HepG2 (cell line): ENCODE results near the gene ILDR2. TPM values are rescaled to one million over a fixed set of nuclear protein-coding genes. Genes with fewer than 3 reads are reported as not detected.

Experiments used
- ATAC-seq: fragments of 200-7000 bp; cut with Tn5 transposase; 3 replicates; pipeline ENCODE4 v1.9.1; 2020; ENCODE audit warnings: mild to moderate bottlenecking, moderate library complexity
- BruUV-seq: library from RNA; stranded (reverse); fragments of 400-500 nt; replicated peaks from 2 replicates; lab custom pipeline; 2021; lab: Mats Ljungman, UMichigan
- CTCF ChIA-PET: fragments of 300-600 bp; formaldehyde crosslinking; extraction: SDS; loops from one replicate; lab custom pipeline; 2021; ENCODE audit warnings: low total read pairs, inconsistent platforms, low intra/inter-chr PET ratio; lab: Yijun Ruan, JAX
- POLR2A ChIA-PET: fragments of 350-600 bp; sonication (Branson Sonifier 250); formaldehyde crosslinking; loops from one replicate; lab custom pipeline; 2020; ENCODE audit warnings: antibody characterized with exemption, inconsistent platforms; lab: Yijun Ruan, JAX
- DNase-seq: peaks from one replicate; pipeline ENCODE4 v3.0.0-alpha.2; 2015; ENCODE audit warnings: low spot score
- FAIRE-seq: peaks from 3 replicates; lab custom pipeline; 2011; peaks lifted over from hg19 to GRCh38; lab: Jason Lieb, UNC
- H2AFZ ChIP-seq: one replicate; pipeline ENCODE4 v1.6.1; 2011; ENCODE audit warnings: low read length, inconsistent platforms
- H3K27ac ChIP-seq: fragments of 300-600 bp; 3 replicates; pipeline ENCODE4 v1.8.0; 2011; ENCODE audit warnings: mixed run types, mild to moderate bottlenecking, mixed read lengths, low read length, inconsistent platforms; ENCODE audit not compliant: insufficient read depth; ENCODE audit errors: extremely low read length
- H3K27me3 ChIP-seq, 2 experiments: fragments of 200-600 bp in 1 of 2; 2 replicates in 1 of 2; 3 replicates in 1 of 2; pipeline versions ENCODE4 v1.6.0 to v1.8.0; 2011; ENCODE audit warnings: low read length in 2 of 2, mild to moderate bottlenecking in 2 of 2, moderate library complexity in 2 of 2, inconsistent platforms in 1 of 2; ENCODE audit not compliant: insufficient read depth in 2 of 2, control insufficient read depth in 1 of 2
- H3K36me3 ChIP-seq, 2 experiments: fragments of 200-600 bp in 1 of 2; replicated peaks in 1 of 2; 2 replicates in 1 of 2; 3 replicates in 1 of 2; pipeline versions ENCODE4 v1.5.1 to v1.8.0; 2011; ENCODE audit warnings: low read length in 2 of 2, inconsistent platforms in 1 of 2; ENCODE audit not compliant: insufficient read depth in 2 of 2, control insufficient read depth in 1 of 2
- H3K4me1 ChIP-seq: 2 replicates; pipeline ENCODE4 v1.5.1; 2012; ENCODE audit warnings: low read length, inconsistent platforms; ENCODE audit not compliant: insufficient read depth
- H3K4me2 ChIP-seq: 2 replicates; pipeline ENCODE4 v1.6.0; 2011; ENCODE audit warnings: low read depth, low read length, inconsistent platforms
- H3K4me3 ChIP-seq, 3 experiments: fragments of 200-600 bp in 1 of 3; sonication (generic), shearing (Covaris generic) in 1 of 3; replicated peaks in 1 of 3; 2 replicates each; pipeline ENCODE4 v1.5.1; 2011 to 2016; ENCODE audit warnings: low read length in 3 of 3, inconsistent platforms in 2 of 3, low read depth in 2 of 3, mild to moderate bottlenecking in 2 of 3, control low read depth in 1 of 3, mixed read lengths in 1 of 3; ENCODE audit not compliant: insufficient read depth in 1 of 3
- H3K79me2 ChIP-seq: one replicate; pipeline ENCODE4 v1.6.1; 2011; ENCODE audit warnings: low read length, inconsistent platforms; ENCODE audit not compliant: insufficient read depth
- H3K9ac ChIP-seq: 2 replicates; pipeline ENCODE4 v1.6.0; 2011; ENCODE audit warnings: mild to moderate bottlenecking, low read depth, low read length, inconsistent platforms; ENCODE audit not compliant: insufficient read depth
- H3K9me3 ChIP-seq: 2 replicates; pipeline ENCODE4 v1.5.1; 2012; ENCODE audit warnings: mild to moderate bottlenecking, low read length
- H4K20me1 ChIP-seq: 2 replicates; pipeline ENCODE4 v1.6.0; 2011; ENCODE audit warnings: inconsistent platforms, mild to moderate bottlenecking, low read length, moderate library complexity; ENCODE audit not compliant: insufficient read depth
- CEBPG ChIP-seq: IDR thresholded peaks from 2 replicates; pipeline ENCODE4 v1.6.1; 2016
- EP300 ChIP-seq, 3 experiments: sonication (generic) in 1 of 3; formaldehyde crosslinking in 1 of 3; IDR thresholded peaks; 2 replicates each; pipeline versions ENCODE4 v1.5.1 to v1.6.1; 2011 to 2020; ENCODE audit warnings: low read depth in 2 of 3, low read length in 2 of 3, borderline replicate concordance in 1 of 3, improper control_type of control experiment in 1 of 3, mild to moderate bottlenecking in 1 of 3, missing genetic modification reagents in 1 of 3, moderate library complexity in 1 of 3
- HDAC6 ChIP-seq: fragments of 200-600 bp; sonication (generic); IDR thresholded peaks from 2 replicates; pipeline ENCODE4 v1.7.0; 2017; ENCODE audit warnings: mild to moderate bottlenecking, antibody characterized with exemption, low read length, low read depth
- SAP130 ChIP-seq: IDR thresholded peaks from 2 replicates; pipeline ENCODE4 v1.6.1; 2016; ENCODE audit warnings: low read depth
- SIN3B ChIP-seq: fragments of 150-350 bp; IDR thresholded peaks from 2 replicates; pipeline ENCODE4 v1.6.1; 2014; ENCODE audit warnings: low read length
- SIX4 ChIP-seq: sonication (generic); formaldehyde crosslinking; IDR thresholded peaks from 2 replicates; pipeline ENCODE4 v1.4.0; 2020; ENCODE audit warnings: missing genetic modification reagents
- TRIM24 ChIP-seq: sonication (generic); formaldehyde crosslinking; IDR thresholded peaks from 2 replicates; pipeline ENCODE4 v1.8.0; 2022; ENCODE audit warnings: mild to moderate bottlenecking, missing genetic modification reagents
- ZFP62 ChIP-seq: sonication (generic); formaldehyde crosslinking; IDR thresholded peaks from 2 replicates; pipeline ENCODE4 v1.4.0; 2020; ENCODE audit warnings: missing genetic modification reagents
- ZNF333 ChIP-seq: sonication (generic); formaldehyde crosslinking; IDR thresholded peaks from 2 replicates; pipeline ENCODE4 v1.4.0; 2020; ENCODE audit warnings: mild to moderate bottlenecking, missing genetic modification reagents, borderline replicate concordance
- ZNF549 ChIP-seq: sonication (generic); formaldehyde crosslinking; IDR thresholded peaks from 2 replicates; pipeline ENCODE4 v1.5.0; 2020; ENCODE audit warnings: missing genetic modification reagents
- ZNF768 ChIP-seq: sonication (generic); formaldehyde crosslinking; IDR thresholded peaks from 2 replicates; pipeline ENCODE4 v1.4.0; 2020; ENCODE audit warnings: missing genetic modification reagents
- WGBS: methylation state at CpG from one replicate; pipeline ENCODE4 v1.1.6; 2017; ENCODE audit warnings: low lambda C conversion rate; 5-methylcytosine and 5-hydroxymethylcytosine counted together
- in situ Hi-C: cut with HindIII; loops from 2 replicates; pipeline ENCODE4 v1.10.0; 2017; ENCODE audit warnings: low pct_unique_long_range_greater_than_20kb; ENCODE audit not compliant: extremely low pct_ligation_motif_present
- intact Hi-C: fragments of 100-400 bp; cut with micrococcal nuclease; formaldehyde crosslinking; loops from one replicate; pipeline ENCODE4 v1.10.0; 2022; ENCODE audit not compliant: unreplicated experiment
- polyA plus RNA-seq, 8 experiments: library from polyadenylated mRNA; depleted of rRNA in 3 of 8; stranded (reverse) in 7 of 8; unstranded in 1 of 8; fragments of >200 nt; fragmentation: Illumina TruSeq in 4 of 8; extraction: Trizol in 4 of 8; gene quantifications; 2 replicates each; pipeline versions ENCODE4 v1.2.1 to v1.2.3, GENCODE V29; 2011 to 2016; ENCODE audit warnings: low read depth in 4 of 8, missing spikeins in 1 of 8, mixed read lengths in 1 of 8; ENCODE audit not compliant: insufficient read depth in 1 of 8
- total RNA-seq, 5 experiments: library from RNA; depleted of rRNA; stranded (reverse); fragments of >200 nt; fragmentation: Illumina TruSeq; extraction: Trizol; gene quantifications; 2 replicates each; pipeline ENCODE4 v1.2.3, GENCODE V29; 2016; ENCODE audit warnings: low read depth in 1 of 5
- TF ChIP-seq, protein P1 (sequence below): sonication (generic); formaldehyde crosslinking; IDR thresholded peaks from 2 replicates; pipeline ENCODE4 v1.4.0; 2020; ENCODE audit warnings: missing genetic modification reagents, borderline replicate concordance
- TF ChIP-seq, protein P2 (sequence below): IDR thresholded peaks from 2 replicates; pipeline ENCODE4 v1.6.1; 2016
- TF ChIP-seq, protein P3 (sequence below): sonication (generic); formaldehyde crosslinking; conservative IDR thresholded peaks from 2 replicates; pipeline ENCODE4 v1.8.1; 2023; ENCODE audit warnings: missing genetic modification reagents
- TF ChIP-seq, protein P4 (sequence below): sonication (generic); formaldehyde crosslinking; IDR thresholded peaks from 2 replicates; pipeline ENCODE4; 2020; ENCODE audit warnings: missing genetic modification reagents, mild to moderate bottlenecking, borderline replicate concordance

ILDR2 gene
- total and polyA plus RNA-seq, 2 of the 13 experiments (the other 11 are each of a cell fraction or from before 2014, with no cell fraction given) = 0.04 TPM; not detected in 1

DNA sequence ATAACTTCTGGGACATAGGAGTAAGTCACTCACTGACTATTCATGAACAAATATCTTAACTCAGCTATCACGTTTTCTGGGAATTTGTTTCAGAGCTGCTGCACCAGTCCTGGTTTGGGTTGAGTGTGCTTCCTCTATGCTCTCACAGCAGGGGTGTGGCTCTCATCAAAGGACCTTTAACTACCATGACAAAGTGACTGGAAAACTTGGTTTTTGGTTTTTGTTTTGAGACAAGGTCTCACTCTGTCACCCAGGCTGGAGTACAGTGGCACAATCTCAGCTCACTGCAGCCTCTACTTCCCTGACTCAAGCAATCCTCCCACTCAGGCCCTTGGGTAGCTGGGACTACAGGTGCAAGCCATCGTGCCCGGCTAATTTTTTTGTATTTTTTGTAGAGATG is 4.1 kb downstream of the ILDR2 start (continued):
- TF ChIP-seq, protein P1, sequence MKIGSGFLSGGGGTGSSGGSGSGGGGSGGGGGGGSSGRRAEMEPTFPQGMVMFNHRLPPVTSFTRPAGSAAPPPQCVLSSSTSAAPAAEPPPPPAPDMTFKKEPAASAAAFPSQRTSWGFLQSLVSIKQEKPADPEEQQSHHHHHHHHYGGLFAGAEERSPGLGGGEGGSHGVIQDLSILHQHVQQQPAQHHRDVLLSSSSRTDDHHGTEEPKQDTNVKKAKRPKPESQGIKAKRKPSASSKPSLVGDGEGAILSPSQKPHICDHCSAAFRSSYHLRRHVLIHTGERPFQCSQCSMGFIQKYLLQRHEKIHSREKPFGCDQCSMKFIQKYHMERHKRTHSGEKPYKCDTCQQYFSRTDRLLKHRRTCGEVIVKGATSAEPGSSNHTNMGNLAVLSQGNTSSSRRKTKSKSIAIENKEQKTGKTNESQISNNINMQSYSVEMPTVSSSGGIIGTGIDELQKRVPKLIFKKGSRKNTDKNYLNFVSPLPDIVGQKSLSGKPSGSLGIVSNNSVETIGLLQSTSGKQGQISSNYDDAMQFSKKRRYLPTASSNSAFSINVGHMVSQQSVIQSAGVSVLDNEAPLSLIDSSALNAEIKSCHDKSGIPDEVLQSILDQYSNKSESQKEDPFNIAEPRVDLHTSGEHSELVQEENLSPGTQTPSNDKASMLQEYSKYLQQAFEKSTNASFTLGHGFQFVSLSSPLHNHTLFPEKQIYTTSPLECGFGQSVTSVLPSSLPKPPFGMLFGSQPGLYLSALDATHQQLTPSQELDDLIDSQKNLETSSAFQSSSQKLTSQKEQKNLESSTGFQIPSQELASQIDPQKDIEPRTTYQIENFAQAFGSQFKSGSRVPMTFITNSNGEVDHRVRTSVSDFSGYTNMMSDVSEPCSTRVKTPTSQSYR = no peak
- TF ChIP-seq, protein P2, sequence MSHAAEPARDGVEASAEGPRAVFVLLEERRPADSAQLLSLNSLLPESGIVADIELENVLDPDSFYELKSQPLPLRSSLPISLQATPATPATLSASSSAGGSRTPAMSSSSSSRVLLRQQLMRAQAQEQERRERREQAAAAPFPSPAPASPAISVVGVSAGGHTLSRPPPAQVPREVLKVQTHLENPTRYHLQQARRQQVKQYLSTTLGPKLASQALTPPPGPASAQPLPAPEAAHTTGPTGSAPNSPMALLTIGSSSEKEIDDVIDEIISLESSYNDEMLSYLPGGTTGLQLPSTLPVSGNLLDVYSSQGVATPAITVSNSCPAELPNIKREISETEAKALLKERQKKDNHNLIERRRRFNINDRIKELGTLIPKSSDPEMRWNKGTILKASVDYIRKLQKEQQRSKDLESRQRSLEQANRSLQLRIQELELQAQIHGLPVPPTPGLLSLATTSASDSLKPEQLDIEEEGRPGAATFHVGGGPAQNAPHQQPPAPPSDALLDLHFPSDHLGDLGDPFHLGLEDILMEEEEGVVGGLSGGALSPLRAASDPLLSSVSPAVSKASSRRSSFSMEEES = no peak

DNA sequence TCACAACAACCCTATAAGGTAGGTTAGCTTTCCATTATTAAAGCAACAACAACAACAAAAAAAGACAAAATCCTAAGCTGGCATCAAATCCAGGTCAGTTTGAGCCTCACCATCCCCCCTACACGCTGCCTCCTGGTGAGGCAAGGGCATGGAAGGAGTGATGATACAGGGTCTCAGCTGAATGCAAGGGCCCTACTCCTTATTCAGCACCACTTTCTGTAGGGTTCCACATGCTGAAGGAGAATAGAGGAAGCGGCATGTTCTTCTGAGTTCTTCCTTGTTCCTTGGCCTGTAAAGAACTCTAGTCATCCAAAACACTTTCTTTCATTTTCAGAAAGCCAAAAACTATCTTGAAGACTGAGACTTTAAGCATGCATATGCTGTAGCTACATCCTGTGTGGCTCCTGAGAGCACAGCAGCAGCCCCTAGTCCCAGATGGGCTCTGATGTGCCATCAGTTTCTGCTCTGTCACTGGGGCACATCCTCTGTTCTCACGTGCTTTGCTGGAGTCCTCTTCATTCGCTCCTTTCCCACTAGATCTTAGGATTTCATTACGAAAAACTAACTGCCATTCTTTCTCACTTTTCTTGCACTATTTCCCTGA is 6.2 kb downstream of the ILDR2 start:
- Histone ChIP-seq H3K79me2 (no peaks in the 10 kb centered on the region), H3K36me3 (no peaks in the 10 kb centered on the region), H3K4me1 (no peaks in the 10 kb centered on the region), H4K20me1 (no peaks in the 10 kb centered on the region), H3K9ac (no peak overlapping the region), H3K27ac (no peak overlapping the region), H2AFZ (no peak overlapping the region), H3K4me2 (no peak overlapping the region), H3K9me3 (no peaks in the 10 kb centered on the region), H3K4me3 (no peak overlapping the region), H3K27me3 (peaks cover 0 to 25% of the 10 kb centered on the region in 2 experiments; a peak in 3 of 5 replicates)
- FAIRE-seq (no peak), ATAC-seq (no peak), DNase-seq (no peak)
- intact Hi-C loops = no loop called here
- ChIA-PET POLR2A (no interaction called here), CTCF (no interaction called here)
- 5% methylated on average over 5 of the region's 5 CpGs for WGBS
- BruUV-seq = no TSS peak
- in situ Hi-C loops = no loop called here
- TF ChIP-seq EP300 (IDR thresholded peaks at IDR 0.05; ENCODE audit: low read depth in 2 of 2, low read length in 2 of 2) = no peak
- no peak for TF ChIP-seq EP300 (CRISPR knock-in tag; IDR thresholded peaks at IDR 0.05; ENCODE audit: borderline replicate concordance)
- no peak for TF ChIP-seq SIN3B
- no peak for TF ChIP-seq TRIM24 (CRISPR knock-in tag)
- no peak for TF ChIP-seq HDAC6
- TF ChIP-seq SIX4 = no peak
- TF ChIP-seq, protein P3, sequence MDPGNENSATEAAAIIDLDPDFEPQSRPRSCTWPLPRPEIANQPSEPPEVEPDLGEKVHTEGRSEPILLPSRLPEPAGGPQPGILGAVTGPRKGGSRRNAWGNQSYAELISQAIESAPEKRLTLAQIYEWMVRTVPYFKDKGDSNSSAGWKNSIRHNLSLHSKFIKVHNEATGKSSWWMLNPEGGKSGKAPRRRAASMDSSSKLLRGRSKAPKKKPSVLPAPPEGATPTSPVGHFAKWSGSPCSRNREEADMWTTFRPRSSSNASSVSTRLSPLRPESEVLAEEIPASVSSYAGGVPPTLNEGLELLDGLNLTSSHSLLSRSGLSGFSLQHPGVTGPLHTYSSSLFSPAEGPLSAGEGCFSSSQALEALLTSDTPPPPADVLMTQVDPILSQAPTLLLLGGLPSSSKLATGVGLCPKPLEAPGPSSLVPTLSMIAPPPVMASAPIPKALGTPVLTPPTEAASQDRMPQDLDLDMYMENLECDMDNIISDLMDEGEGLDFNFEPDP = no peak
- TF ChIP-seq SAP130 (CRISPR knock-in tag) = no peak
- no peak for TF ChIP-seq ZNF333 (CRISPR knock-in tag)
- TF ChIP-seq, protein P4, sequence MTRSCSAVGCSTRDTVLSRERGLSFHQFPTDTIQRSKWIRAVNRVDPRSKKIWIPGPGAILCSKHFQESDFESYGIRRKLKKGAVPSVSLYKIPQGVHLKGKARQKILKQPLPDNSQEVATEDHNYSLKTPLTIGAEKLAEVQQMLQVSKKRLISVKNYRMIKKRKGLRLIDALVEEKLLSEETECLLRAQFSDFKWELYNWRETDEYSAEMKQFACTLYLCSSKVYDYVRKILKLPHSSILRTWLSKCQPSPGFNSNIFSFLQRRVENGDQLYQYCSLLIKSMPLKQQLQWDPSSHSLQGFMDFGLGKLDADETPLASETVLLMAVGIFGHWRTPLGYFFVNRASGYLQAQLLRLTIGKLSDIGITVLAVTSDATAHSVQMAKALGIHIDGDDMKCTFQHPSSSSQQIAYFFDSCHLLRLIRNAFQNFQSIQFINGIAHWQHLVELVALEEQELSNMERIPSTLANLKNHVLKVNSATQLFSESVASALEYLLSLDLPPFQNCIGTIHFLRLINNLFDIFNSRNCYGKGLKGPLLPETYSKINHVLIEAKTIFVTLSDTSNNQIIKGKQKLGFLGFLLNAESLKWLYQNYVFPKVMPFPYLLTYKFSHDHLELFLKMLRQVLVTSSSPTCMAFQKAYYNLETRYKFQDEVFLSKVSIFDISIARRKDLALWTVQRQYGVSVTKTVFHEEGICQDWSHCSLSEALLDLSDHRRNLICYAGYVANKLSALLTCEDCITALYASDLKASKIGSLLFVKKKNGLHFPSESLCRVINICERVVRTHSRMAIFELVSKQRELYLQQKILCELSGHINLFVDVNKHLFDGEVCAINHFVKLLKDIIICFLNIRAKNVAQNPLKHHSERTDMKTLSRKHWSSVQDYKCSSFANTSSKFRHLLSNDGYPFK = no peak
- TF ChIP-seq ZFP62 = no peak
- TF ChIP-seq CEBPG = no peak
- TF ChIP-seq ZNF768 (CRISPR knock-in tag) = no peak
- TF ChIP-seq ZNF549 (CRISPR knock-in tag) = no peak
